OCI-LY7 (cell line): ENCODE measurements around the gene AREL1. TPM values are rescaled to one million over a fixed set of nuclear protein-coding genes. Genes with fewer than 3 reads are reported as not detected.

Experiments
- BruUV-seq: library from RNA; stranded (reverse); fragments of 400-500 nt; replicated peaks from 2 replicates; lab custom pipeline; 2021; lab: Mats Ljungman, UMichigan
- CTCF ChIA-PET: fragments of 300-600 bp; sonication (Branson Sonifier 250); formaldehyde crosslinking; loops from one replicate; lab custom pipeline; 2022; ENCODE audit warnings: antibody characterized with exemption; ENCODE audit not compliant: unreplicated experiment; lab: Charles Lee
- POLR2A ChIA-PET: fragments of 300-600 bp; sonication (Branson Sonifier 250); formaldehyde crosslinking; loops from one replicate; lab custom pipeline; 2022; ENCODE audit warnings: antibody characterized with exemption; lab: Charles Lee
- DNase-seq: peaks from one replicate; pipeline ENCODE4 v3.0.0-alpha.2; 2015; ENCODE audit warnings: low spot score
- H2AFZ ChIP-seq: fragments of 200-600 bp; sonication (generic), shearing (Covaris generic); 2 replicates; pipeline ENCODE4 v1.6.1; 2014; ENCODE audit warnings: mild to moderate bottlenecking, antibody characterized with exemption, low read length, moderate library complexity
- H3K27ac ChIP-seq: fragments of 200-600 bp; sonication (generic); 2 replicates; pipeline ENCODE4 v1.5.1; 2014; ENCODE audit warnings: mixed run types, low read depth, mild to moderate bottlenecking, moderate library complexity, low read length, inconsistent platforms; ENCODE audit not compliant: poor library complexity, severe bottlenecking
- H3K36me3 ChIP-seq: fragments of 200-600 bp; sonication (generic); 2 replicates; pipeline ENCODE4 v1.6.1; 2014; ENCODE audit warnings: mild to moderate bottlenecking, antibody characterized with exemption, low read length, moderate library complexity, mixed read lengths; ENCODE audit not compliant: insufficient read depth
- H3K4me1 ChIP-seq: fragments of 200-600 bp; sonication (generic); 2 replicates; pipeline ENCODE4 v1.5.1; 2014; ENCODE audit warnings: mild to moderate bottlenecking, low read length; ENCODE audit not compliant: insufficient read depth, poor library complexity, severe bottlenecking
- H3K4me2 ChIP-seq: fragments of 200-600 bp; sonication (generic); 2 replicates; pipeline ENCODE4 v1.6.1; 2014; ENCODE audit warnings: mild to moderate bottlenecking, low read length
- H3K4me3 ChIP-seq: fragments of 200-600 bp; sonication (generic); 2 replicates; pipeline ENCODE4 v1.5.1; 2014; ENCODE audit warnings: mild to moderate bottlenecking, low read depth, low read length; ENCODE audit not compliant: poor library complexity, severe bottlenecking
- H3K79me2 ChIP-seq: fragments of 200-600 bp; sonication (generic); 2 replicates; pipeline ENCODE4 v1.6.1; 2016; ENCODE audit warnings: low read depth, mild to moderate bottlenecking, low read length, moderate library complexity, mixed read lengths; ENCODE audit not compliant: insufficient read depth
- H3K9me2 ChIP-seq: fragments of 200-600 bp; sonication (generic); 2 replicates; pipeline ENCODE4 v1.6.1; 2016; ENCODE audit warnings: mild to moderate bottlenecking, low read length, mixed read lengths; ENCODE audit not compliant: insufficient read depth
- H3K9me3 ChIP-seq: fragments of 200-600 bp; sonication (generic); 2 replicates; pipeline ENCODE4 v1.6.1; 2014; ENCODE audit warnings: mild to moderate bottlenecking, mixed run types, low read length, mixed read lengths
- H4K20me1 ChIP-seq: fragments of 200-600 bp; sonication (generic); 2 replicates; pipeline ENCODE4 v1.6.1; 2014; ENCODE audit warnings: mild to moderate bottlenecking, antibody characterized with exemption, low read length, moderate library complexity, mixed read lengths; ENCODE audit not compliant: insufficient read depth
- EZH2phosphoT487 ChIP-seq: fragments of 200-600 bp; sonication (generic); IDR thresholded peaks from 2 replicates; pipeline ENCODE4 v1.6.1; 2018; ENCODE audit warnings: low read depth, borderline replicate concordance, mild to moderate bottlenecking, mixed run types, antibody characterized with exemption, low read length, moderate library complexity, mixed read lengths
- intact Hi-C: fragments of 100-400 bp; cut with micrococcal nuclease; formaldehyde crosslinking; loops from one replicate; pipeline ENCODE4 v1.10.0; 2022; ENCODE audit not compliant: unreplicated experiment
- total RNA-seq, 2 experiments: library from RNA; depleted of rRNA in 1 of 2; stranded (reverse); fragments of >200 nt in 1 of 2; shearing (Covaris generic) in 1 of 2; gene quantifications; 2 replicates each; pipeline ENCODE4 v1.2.3, GENCODE V29; 2014 to 2022
- TF ChIP-seq, protein P1 (sequence below): fragments of 200-600 bp; sonication (generic); conservative IDR thresholded peaks from 2 replicates; pipeline ENCODE4 v1.5.1; 2014; ENCODE audit warnings: mild to moderate bottlenecking, antibody characterized with exemption, low read length, moderate library complexity, mixed read lengths

Gene AREL1
- total RNA-seq, 2 experiments from 2014 or later = 30.5 to 37.8 TPM

DNA sequence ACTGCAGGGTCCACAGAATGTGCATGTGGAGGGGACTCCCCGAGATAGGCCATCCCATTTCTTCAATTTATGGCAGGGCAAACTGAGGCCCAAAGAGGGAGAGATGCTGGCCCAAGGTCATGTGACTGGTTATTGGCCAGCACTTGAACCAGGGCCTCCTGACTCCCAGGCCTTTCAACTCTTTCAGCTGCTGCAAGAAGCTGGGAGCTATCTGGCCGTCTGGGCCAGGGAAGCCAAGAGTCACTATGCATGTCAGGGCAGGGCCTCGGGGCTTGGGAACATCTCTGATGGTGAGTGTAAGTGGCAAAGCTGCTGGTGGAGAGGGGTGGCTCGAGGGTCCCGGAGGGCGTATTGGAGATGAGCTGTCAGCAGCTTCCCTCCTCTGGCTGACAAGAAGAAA is 91.3 kb downstream of the AREL1 start:
- H4K20me1 ChIP-seq = no peaks in the 10 kb centered on the region
- H3K4me1 ChIP-seq = peaks cover 14% of the 10 kb centered on the region
- H2AFZ ChIP-seq = no peak overlapping the region
- ChIA-PET POLR2A (interaction anchor here (1.0 kb wide), 1 partner anchor 19 kb away, joined by 3 read pairs; no protein-coding TSS in a partner anchor), CTCF (interaction anchor here (0.5 kb wide), 1 partner anchor 116 kb away, joined by 6 read pairs; no protein-coding TSS in a partner anchor)
- no peaks in the 10 kb centered on the region for H3K79me2 ChIP-seq
- no TSS peak for BruUV-seq
- TF ChIP-seq EZH2phosphoT487 = no peak
- TF ChIP-seq, protein P1, sequence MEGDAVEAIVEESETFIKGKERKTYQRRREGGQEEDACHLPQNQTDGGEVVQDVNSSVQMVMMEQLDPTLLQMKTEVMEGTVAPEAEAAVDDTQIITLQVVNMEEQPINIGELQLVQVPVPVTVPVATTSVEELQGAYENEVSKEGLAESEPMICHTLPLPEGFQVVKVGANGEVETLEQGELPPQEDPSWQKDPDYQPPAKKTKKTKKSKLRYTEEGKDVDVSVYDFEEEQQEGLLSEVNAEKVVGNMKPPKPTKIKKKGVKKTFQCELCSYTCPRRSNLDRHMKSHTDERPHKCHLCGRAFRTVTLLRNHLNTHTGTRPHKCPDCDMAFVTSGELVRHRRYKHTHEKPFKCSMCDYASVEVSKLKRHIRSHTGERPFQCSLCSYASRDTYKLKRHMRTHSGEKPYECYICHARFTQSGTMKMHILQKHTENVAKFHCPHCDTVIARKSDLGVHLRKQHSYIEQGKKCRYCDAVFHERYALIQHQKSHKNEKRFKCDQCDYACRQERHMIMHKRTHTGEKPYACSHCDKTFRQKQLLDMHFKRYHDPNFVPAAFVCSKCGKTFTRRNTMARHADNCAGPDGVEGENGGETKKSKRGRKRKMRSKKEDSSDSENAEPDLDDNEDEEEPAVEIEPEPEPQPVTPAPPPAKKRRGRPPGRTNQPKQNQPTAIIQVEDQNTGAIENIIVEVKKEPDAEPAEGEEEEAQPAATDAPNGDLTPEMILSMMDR = no peak
- no peak overlapping the region for H3K4me2 ChIP-seq
- H3K9me3 ChIP-seq = no peaks in the 10 kb centered on the region
- H3K36me3 ChIP-seq = no peaks in the 10 kb centered on the region
- H3K9me2 ChIP-seq = no peaks in the 10 kb centered on the region
- no peak overlapping the region for H3K4me3 ChIP-seq
- no peak for DNase-seq
- intact Hi-C loops = no loop called here
- H3K27ac ChIP-seq = no peak overlapping the region

DNA sequence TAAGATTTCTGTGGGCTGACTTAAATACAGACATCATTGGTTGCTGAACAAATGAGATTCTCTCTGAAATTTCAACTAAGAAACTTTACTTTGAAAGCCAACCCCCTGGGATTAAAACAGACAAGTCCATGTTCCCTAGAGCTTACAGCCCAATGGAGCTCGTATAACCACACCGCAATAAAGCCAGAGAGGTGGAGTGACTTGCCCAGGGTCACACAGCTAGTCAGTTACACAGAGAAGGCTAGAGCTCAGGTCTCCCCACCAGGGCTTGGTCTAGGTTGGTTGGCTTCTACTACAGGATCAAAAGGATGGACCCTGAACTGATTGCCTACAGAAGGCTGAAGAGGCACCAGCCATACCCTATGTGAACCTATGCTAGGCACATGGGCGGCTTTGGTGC is 92.0 kb downstream of the AREL1 start:
- Histone ChIP-seq H3K4me1 (peaks cover 14% of the 10 kb centered on the region), H3K9me2 (no peaks in the 10 kb centered on the region), H3K4me2 (no peak overlapping the region), H4K20me1 (no peaks in the 10 kb centered on the region), H3K4me3 (no peak overlapping the region), H3K79me2 (no peaks in the 10 kb centered on the region), H2AFZ (no peak overlapping the region), H3K36me3 (no peaks in the 10 kb centered on the region), H3K27ac (no peak overlapping the region), H3K9me3 (no peaks in the 10 kb centered on the region)
- BruUV-seq = no TSS peak
- no peak for TF ChIP-seq EZH2phosphoT487
- TF ChIP-seq, protein P1 = no peak
- no peak for DNase-seq
- POLR2A ChIA-PET = interaction anchor here (1.0 kb wide), 1 partner anchor 20 kb away, joined by 3 read pairs; no protein-coding TSS in a partner anchor
- intact Hi-C loops = no loop called here
- CTCF ChIA-PET = no interaction called here

GRCh38 chr14:74620497-74620921 is 92.4 kb downstream of the AREL1 start:
- ChIA-PET POLR2A (interaction anchor here (0.5 to 1.0 kb wide), 2 partner anchors 20 to 135 kb away, joined by 3 read pairs; no protein-coding TSS in a partner anchor), CTCF (no interaction called here)
- H3K4me2 ChIP-seq = no peak overlapping the region
- H4K20me1 ChIP-seq = no peaks in the 10 kb centered on the region
- no peak overlapping the region for H2AFZ ChIP-seq
- TF ChIP-seq, protein P1 = no peak
- no peak for TF ChIP-seq EZH2phosphoT487
- no peaks in the 10 kb centered on the region for H3K36me3 ChIP-seq
- H3K9me2 ChIP-seq = no peaks in the 10 kb centered on the region
- H3K79me2 ChIP-seq = no peaks in the 10 kb centered on the region
- H3K4me3 ChIP-seq = no peak overlapping the region
- DNase-seq = no peak
- intact Hi-C loops = no loop called here
- no peak overlapping the region for H3K27ac ChIP-seq
- no peaks in the 10 kb centered on the region for H3K9me3 ChIP-seq
- BruUV-seq = no TSS peak
- H3K4me1 ChIP-seq = peaks cover 14% of the 10 kb centered on the region
